NAMALWA (cell line): ENCODE results near the gene THOC5.
"Not testable (repeated sequence)": the region's sequence is repeated elsewhere in the genome, so short reads cannot be mapped to it uniquely, and the experiment has no call there.

Source experiments
- DNase-seq: peaks from one replicate; pipeline ENCODE4 v3.0.0-alpha.2; 2015; ENCODE audit warnings: low spot score

Gene THOC5

GRCh38 chr22:29553351-29554224 is at the start of gene THOC5:
Gene THOC5 (minus strand): TSS chr22:29553757. CDS start chr22:29549147, 4,610 bp downstream.
- DNase-seq = peak; percentile 93

GRCh38 chr22:29598684-29599020 is 45.1 kb upstream of the THOC5 start:
- no peak for DNase-seq

- not testable (repeated sequence) for DNase-seq
These were observed 44.5 kb upstream of the THOC5 start for GRCh38 chr22:29597871-29598683.

DNA sequence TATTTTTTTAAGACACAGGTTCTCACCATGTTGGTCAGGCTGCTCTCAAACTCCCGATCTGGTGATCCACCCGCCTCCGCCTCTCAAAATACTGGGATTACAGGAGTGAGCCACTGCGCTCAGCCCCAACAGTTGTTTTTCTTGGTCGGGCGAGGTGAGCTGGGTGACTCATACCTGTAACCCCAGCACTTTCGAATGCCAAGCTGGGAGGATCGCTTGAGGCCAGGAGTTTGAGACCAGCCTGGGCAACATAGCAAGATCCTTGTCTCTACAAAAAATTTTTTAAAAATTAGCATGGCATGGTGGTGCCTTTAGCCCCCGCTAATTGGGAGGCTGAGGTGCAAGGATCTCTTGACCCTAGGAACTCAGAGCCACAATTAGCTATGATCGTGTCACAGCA is 42.9 kb upstream of the THOC5 start:
- no peak for DNase-seq

- not testable (repeated sequence) for DNase-seq
These were observed 40.9 kb upstream of the THOC5 start for GRCh38 chr22:29594447-29594846.

- DNase-seq = no peak
These were observed 40.4 kb upstream of the THOC5 start for GRCh38 chr22:29593923-29594322.

DNA sequence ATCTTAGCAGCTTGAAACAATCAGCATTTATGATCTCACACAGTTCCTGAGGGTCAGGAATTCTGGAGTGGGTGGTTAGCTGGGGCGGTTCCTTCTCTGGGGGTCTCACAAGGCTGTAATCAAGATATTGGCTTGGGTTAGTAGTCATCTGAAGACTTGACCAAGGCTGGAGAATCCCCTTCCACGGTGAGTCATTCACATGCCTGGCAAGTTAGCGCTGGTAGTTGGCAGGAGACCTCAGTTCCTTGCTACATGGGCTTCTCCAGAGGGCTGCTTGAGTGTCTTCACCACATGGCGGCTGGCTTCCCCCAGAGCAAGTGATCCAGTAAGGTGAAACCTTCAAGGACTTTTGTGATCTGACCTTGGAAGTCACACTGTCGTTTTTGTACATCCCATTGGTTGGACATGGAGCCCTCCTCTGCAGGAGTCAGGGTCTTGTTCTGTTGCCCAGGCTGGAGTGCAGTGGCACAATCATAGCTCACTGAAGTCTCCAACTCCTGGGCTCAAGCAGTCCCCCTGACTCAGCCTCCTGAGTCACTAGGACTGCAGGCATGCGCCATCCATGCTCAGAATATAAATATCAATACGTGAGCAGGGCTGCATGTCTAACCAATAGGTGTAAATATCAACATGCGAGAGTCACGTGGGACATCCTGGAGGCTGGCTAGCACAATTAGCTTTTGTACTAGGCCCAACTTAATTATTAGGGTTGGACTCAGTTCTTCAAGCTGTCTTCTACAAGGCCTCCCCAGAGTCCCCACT is 34.6 kb upstream of the THOC5 start:
- DNase-seq = no peak

GRCh38 chr22:29586193-29586705 is 32.7 kb upstream of the THOC5 start:
- not testable (repeated sequence) for DNase-seq

DNA sequence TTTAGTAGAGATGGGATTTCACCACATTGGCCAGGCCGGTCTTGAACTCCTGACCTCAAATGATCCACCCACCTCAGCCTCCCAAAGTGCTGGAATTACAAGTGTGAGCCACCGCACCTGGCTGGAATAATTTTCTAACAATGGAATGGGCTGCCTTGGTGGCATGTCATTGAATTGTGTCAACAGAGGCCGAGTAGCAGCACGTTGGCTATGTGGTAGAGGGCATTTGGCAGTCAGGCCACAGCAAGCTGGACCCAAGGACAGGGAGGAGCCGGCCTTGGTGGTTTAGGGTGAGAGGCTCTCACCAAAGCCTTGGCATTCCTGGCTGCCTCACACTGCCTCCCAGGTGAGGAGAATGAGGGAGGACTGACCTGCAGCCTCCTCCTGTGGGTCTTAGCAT is 31.4 kb upstream of the THOC5 start:
- no peak for DNase-seq

GRCh38 chr22:29581799-29582198 is 28.2 kb upstream of the THOC5 start:
- DNase-seq = no peak

- no peak for DNase-seq
These were observed 26.7 kb upstream of the THOC5 start for GRCh38 chr22:29580200-29580810.

DNA sequence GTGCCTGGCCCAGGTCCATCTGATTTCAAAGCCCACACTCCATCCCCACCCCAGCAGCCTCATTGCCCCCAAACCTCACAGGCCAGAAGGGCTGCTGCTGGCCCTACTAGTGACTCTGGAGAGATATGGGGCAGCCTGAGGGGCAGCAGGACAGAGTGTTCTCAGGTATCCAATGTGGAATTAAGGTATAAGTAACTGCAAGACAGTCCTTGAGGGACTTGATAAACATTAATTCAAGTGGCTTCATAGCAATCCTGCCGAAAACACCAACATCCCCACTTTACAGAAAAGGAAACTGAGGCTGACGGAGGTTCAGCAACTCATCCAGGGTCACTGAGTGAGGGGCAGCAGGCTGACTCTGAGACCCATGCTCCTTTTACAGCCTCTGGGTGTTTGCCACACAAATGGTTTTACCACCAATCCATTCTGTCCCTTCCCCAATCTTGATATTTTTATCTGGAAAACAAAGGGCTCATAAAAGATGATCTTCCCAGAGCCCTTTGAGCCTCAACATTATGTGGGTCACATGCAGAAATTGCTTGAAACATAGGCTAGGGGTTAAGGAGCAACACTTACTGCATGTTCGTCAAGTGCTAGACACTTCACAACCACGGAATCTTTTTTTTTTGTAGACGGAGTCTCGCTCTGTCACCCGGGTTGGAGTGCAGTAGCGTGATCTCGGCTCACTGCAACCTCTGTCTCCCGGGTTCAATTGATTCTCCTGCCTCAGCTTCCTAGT is 25.1 kb upstream of the THOC5 start:
- no peak for DNase-seq

DNA sequence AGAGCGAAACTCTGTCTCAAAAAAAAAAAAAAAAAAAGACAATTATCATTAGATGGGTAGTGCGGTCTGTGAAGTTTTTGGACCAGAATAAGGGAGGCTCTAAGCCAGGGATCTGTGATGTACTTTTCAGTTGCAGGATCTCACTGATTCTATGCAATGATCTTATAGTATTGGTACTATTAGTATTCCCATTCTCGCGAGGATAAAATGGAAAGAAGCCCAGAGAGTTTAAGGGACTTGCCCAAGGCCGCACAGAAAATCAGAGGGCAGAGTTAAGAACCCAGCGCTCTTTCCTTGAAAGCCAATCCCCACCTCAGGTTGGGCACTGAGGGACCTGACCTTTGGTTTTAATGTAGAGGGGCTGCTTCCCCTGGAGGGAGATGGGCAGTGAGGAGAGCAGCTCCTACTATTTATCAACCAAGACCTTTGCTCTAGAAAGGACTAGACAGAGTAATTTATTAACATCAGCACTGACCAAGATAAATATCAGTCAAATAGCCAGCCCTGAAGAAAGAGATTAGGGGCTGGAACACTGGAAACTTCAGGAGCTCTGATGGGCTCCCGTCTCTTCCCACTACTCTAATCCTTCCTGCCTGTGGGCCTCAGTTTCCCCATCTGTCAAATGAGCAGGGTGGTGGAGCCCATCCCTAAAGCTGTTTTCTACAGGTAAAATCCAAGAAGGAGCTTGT is 21.3 kb upstream of the THOC5 start:
- DNase-seq = no peak

DNA sequence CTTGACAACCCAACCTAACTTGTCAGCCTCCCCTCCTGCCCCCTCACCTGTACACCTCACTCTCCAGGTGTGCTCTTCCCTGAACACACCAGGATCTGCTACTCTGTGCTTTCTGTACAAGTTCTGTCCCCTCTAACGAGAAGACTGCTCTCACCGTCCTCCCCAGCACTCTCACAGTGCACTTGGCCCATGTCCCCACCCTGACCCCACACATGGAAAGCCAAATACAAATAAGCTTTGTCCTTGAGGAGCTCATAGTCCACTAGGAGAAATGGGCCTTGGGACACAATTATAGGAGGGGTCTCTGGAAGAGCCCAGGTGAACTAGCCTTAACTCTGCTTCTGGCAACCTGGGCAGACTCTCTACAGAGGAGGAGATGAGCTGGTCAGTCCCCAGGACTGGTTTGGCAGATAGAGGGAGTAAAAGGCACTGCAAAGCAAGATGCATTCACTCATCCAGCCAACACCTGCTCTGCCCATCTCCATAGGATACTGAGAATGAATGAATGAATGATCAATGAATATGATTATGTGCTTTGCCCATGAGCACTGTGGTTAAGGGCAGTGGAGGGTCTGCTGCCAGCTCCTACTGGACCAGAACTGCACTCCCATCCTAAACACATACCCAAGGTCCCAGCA is 17.5 kb upstream of the THOC5 start:
- DNase-seq = no peak

DNA sequence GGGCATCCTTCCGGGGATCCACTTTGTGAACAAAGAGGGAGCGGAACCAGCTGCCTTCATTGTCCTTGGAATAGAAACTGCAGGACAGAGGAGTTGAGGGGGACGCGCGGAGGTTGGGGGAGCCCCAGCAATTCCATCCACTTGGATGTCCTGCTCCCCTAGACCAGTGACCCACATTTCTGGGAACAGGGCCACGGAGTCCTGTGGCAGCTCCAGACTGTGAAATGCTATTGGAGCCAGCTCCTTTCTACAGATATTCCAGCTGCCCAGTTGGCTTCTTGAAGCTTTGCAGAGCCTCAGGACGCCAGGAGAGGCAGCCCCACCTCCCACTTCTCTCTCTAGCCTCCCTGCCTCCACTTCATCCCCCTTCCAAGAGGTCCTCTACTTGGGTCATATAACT is 16.9 kb upstream of the THOC5 start:
- DNase-seq = no peak

DNA sequence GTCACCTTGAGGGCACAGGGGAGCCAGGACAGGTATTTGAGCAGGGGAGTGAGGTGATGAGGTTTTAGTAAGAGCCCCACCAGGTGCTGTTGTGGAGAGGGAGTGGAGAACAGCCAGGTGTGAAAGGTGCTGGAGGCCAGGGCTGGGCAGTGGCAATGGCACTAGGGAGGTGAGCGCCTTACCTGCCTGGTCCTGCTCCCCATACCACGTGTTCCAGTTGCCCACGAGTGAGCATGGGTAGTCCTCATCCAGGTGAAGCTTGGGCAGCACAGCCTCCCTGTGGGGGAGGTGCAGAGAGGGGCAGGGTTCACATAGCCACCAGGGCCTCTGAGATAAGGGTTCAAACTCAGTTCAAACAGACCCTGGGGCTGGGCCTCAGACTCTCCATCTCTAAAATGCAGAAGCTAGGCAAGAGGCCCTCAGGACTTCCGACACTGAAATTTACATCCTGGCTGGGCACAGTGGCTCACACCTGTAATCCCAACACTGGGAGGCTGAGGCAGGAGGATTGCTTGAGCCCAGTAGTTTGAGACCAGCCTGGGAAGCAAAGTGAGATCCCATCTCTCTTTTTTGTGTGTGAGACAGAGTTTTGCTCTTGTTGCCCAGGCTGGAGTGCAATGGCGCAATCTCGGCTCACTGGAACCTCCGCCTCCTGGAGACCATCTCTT is 15.6 kb upstream of the THOC5 start:
- DNase-seq = no peak

DNA sequence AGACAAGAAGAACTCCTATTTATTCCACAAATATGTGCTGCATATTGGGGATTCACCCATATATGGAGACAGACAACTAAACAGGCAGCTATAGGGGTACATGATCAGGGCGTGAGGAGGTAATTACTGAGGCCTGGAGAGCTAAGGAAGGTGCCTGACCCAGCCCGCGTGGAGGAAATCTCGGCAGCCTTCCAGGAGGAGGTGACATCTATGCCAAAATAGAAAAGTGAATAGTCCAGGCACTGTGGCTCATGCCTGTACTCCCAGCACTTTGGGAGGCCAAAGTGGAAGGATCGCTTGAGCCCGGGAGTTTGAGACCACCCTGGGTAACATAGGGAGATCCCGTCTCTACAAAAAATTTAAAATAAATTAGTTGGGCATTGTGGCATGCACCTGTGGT is 13.8 kb upstream of the THOC5 start:
- DNase-seq = no peak

- not testable (repeated sequence) for DNase-seq
These were observed 13.0 kb upstream of the THOC5 start for GRCh38 chr22:29566513-29566912.

DNA sequence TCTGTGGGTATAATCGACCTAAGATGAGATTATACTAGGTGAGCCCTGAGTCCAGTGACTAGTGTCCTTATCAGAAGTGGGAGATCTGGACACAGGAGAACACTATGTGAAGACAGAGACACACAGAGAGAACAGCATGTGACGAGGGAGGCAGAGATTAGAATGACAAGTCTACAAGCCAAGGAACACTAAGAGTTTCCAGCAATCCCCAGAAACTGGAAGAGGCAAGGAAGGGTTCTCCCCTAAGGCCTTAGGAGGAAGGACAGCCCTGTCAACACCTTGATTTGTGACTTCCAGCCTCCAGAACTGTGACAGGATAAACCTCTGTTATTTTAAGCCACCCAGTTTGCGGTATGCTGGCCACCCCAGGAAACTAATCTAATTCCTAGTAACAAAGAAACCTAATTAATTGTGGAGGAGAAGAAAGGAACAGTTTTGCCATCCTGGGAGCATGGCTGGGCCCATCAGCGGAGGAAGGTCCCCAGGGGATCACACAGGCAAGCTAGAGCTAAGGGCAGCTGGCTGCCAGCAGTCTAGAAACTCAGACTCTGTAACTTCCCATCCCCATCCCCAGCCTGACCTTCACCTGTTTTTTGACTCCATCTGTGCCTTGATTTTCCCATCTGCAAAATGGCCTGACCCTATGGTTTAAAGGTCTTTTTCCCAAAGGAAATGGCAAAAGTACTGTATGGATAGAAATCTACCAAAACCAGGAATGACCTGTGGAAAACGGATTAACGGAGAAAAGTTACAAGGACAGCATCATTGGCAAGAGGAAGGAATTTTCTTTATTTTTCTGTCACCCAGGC is 10.3 kb upstream of the THOC5 start:
- DNase-seq = no peak
